Measurements from ENCODE around the gene MKRN2OS.

The MKRN2OS gene

GRCh38 chr3:12508291-12508700, 37.0 kb downstream of the MKRN2OS start:
- Histone ChIP-seq H3K36me3 (ENCODE audit: control insufficient read depth in 2 of 2, insufficient read depth in 1 of 2, low read length in 2 of 2) (peaks cover 30 to 64% of the 10 kb centered on the region in 2 experiments), H3K4me3 (ENCODE audit: low read depth, low read length) (no peak overlapping the region), H3K27ac (ENCODE audit: extremely low read depth, low read depth, low read length) (no peak overlapping the region), H3K9me3 (ENCODE audit: control insufficient read depth, insufficient read depth, low read depth, low read length) (no peaks in the 10 kb centered on the region), H3K4me1 (ENCODE audit: control insufficient read depth, insufficient read depth, low read length) (no peaks in the 10 kb centered on the region)
- POLR2A ChIA-PET = interaction anchor here (0.7 kb wide), 1 partner anchor 24 kb away, joined by 3 read pairs; the partner anchor contains the start of gene TSEN2
- CTCF ChIA-PET = interaction anchor here (0.5 to 2.2 kb wide), 4 partner anchors 14 to 1450 kb away, joined by 3 to 8 read pairs (median 4); no protein-coding TSS in a partner anchor
- TF ChIP-seq SCRT2 (tag by site-specific recombination; IDR thresholded peaks at IDR 0.05) = no peak
- TF ChIP-seq, protein P1, sequence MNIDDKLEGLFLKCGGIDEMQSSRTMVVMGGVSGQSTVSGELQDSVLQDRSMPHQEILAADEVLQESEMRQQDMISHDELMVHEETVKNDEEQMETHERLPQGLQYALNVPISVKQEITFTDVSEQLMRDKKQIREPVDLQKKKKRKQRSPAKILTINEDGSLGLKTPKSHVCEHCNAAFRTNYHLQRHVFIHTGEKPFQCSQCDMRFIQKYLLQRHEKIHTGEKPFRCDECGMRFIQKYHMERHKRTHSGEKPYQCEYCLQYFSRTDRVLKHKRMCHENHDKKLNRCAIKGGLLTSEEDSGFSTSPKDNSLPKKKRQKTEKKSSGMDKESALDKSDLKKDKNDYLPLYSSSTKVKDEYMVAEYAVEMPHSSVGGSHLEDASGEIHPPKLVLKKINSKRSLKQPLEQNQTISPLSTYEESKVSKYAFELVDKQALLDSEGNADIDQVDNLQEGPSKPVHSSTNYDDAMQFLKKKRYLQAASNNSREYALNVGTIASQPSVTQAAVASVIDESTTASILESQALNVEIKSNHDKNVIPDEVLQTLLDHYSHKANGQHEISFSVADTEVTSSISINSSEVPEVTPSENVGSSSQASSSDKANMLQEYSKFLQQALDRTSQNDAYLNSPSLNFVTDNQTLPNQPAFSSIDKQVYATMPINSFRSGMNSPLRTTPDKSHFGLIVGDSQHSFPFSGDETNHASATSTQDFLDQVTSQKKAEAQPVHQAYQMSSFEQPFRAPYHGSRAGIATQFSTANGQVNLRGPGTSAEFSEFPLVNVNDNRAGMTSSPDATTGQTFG (tag by site-specific recombination; IDR thresholded peaks at IDR 0.05; ENCODE audit: borderline replicate concordance) = no peak
- TF ChIP-seq, protein P2, sequence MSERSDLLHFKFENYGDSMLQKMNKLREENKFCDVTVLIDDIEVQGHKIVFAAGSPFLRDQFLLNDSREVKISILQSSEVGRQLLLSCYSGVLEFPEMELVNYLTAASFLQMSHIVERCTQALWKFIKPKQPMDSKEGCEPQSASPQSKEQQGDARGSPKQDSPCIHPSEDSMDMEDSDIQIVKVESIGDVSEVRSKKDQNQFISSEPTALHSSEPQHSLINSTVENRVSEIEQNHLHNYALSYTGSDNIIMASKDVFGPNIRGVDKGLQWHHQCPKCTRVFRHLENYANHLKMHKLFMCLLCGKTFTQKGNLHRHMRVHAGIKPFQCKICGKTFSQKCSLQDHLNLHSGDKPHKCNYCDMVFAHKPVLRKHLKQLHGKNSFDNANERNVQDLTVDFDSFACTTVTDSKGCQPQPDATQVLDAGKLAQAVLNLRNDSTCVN (tag by site-specific recombination; optimal IDR thresholded peaks at IDR 0.05) = no peak
- TF ChIP-seq ZNF311 (tag by site-specific recombination; IDR thresholded peaks at IDR 0.05; ENCODE audit: borderline replicate concordance) = no peak
- TF ChIP-seq ZIC2 (tag by site-specific recombination; IDR thresholded peaks at IDR 0.05) = peak; percentile 54

GRCh38 chr3:12507591-12508281, 37.6 kb downstream of the MKRN2OS start:
- Histone ChIP-seq H3K4me3 (ENCODE audit: low read depth, low read length) (no peak overlapping the region), H3K4me1 (ENCODE audit: control insufficient read depth, insufficient read depth, low read length) (no peaks in the 10 kb centered on the region), H3K27ac (ENCODE audit: extremely low read depth, low read depth, low read length) (no peak overlapping the region), H3K36me3 (ENCODE audit: control insufficient read depth in 2 of 2, insufficient read depth in 1 of 2, low read length in 2 of 2) (peaks cover 32 to 70% of the 10 kb centered on the region in 2 experiments), H3K9me3 (ENCODE audit: control insufficient read depth, insufficient read depth, low read depth, low read length) (no peaks in the 10 kb centered on the region)
- POLR2A ChIA-PET = no interaction called here
- CTCF ChIA-PET = interaction anchor here (0.6 to 2.2 kb wide), 4 partner anchors 12 to 100 kb away, joined by 3 to 8 read pairs (median 4); no protein-coding TSS in a partner anchor
- TF ChIP-seq, protein P3, sequence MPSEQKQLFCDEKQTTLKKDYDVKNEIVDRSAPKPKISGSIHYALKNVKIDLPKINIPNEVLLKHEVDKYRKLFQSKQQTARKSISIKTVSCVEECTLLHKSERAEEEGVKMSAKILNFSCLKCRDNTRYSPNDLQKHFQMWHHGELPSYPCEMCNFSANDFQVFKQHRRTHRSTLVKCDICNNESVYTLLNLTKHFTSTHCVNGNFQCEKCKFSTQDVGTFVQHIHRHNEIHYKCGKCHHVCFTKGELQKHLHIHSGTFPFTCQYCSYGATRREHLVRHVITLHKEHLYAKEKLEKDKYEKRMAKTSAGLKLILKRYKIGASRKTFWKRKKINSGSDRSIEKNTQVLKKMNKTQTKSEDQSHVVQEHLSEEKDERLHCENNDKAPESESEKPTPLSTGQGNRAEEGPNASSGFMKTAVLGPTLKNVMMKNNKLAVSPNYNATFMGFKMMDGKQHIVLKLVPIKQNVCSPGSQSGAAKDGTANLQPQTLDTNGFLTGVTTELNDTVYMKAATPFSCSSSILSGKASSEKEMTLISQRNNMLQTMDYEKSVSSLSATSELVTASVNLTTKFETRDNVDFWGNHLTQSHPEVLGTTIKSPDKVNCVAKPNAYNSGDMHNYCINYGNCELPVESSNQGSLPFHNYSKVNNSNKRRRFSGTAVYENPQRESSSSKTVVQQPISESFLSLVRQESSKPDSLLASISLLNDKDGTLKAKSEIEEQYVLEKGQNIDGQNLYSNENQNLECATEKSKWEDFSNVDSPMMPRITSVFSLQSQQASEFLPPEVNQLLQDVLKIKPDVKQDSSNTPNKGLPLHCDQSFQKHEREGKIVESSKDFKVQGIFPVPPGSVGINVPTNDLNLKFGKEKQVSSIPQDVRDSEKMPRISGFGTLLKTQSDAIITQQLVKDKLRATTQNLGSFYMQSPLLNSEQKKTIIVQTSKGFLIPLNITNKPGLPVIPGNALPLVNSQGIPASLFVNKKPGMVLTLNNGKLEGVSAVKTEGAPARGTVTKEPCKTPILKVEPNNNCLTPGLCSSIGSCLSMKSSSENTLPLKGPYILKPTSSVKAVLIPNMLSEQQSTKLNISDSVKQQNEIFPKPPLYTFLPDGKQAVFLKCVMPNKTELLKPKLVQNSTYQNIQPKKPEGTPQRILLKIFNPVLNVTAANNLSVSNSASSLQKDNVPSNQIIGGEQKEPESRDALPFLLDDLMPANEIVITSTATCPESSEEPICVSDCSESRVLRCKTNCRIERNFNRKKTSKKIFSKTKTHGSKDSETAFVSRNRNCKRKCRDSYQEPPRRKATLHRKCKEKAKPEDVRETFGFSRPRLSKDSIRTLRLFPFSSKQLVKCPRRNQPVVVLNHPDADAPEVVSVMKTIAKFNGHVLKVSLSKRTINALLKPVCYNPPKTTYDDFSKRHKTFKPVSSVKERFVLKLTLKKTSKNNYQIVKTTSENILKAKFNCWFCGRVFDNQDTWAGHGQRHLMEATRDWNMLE (tag by site-specific recombination; conservative IDR thresholded peaks at IDR 0.05; ENCODE audit: low read depth) = no peak
- TF ChIP-seq GLIS2 (tag by site-specific recombination; IDR thresholded peaks at IDR 0.05) (no peak), ZNF266 (tag by site-specific recombination; IDR thresholded peaks at IDR 0.05; ENCODE audit: low read depth) (no peak), ZNF169 (tag by site-specific recombination; IDR thresholded peaks at IDR 0.05) (no peak), ZNF561 (tag by site-specific recombination; IDR thresholded peaks at IDR 0.05; ENCODE audit: borderline replicate concordance) (no peak), ZFHX2 (tag by site-specific recombination; conservative IDR thresholded peaks at IDR 0.05) (no peak), ZNF214 (tag by site-specific recombination; IDR thresholded peaks at IDR 0.05; ENCODE audit: borderline replicate concordance) (no peak), ZNF157 (tag by site-specific recombination; IDR thresholded peaks at IDR 0.05) (no peak), ZNF391 (tag by site-specific recombination; IDR thresholded peaks at IDR 0.05; ENCODE audit: borderline replicate concordance, low read depth) (no peak), ZSCAN30 (tag by site-specific recombination; IDR thresholded peaks at IDR 0.05) (no peak), ZNF248 (tag by site-specific recombination; IDR thresholded peaks at IDR 0.05) (no peak), SP3 (tag by site-specific recombination; IDR thresholded peaks at IDR 0.05) (no peak), ZNF274 (IDR thresholded peaks at IDR 0.05; ENCODE audit: low read length) (no peak), ZNF274 (tag by site-specific recombination; IDR thresholded peaks at IDR 0.05; ENCODE audit: borderline replicate concordance) (no peak), ZNF341 (tag by site-specific recombination; IDR thresholded peaks at IDR 0.05; ENCODE audit: low read depth) (no peak)
- TF ChIP-seq, protein P2 (tag by site-specific recombination; optimal IDR thresholded peaks at IDR 0.05) = no peak
- TF ChIP-seq, protein P4, sequence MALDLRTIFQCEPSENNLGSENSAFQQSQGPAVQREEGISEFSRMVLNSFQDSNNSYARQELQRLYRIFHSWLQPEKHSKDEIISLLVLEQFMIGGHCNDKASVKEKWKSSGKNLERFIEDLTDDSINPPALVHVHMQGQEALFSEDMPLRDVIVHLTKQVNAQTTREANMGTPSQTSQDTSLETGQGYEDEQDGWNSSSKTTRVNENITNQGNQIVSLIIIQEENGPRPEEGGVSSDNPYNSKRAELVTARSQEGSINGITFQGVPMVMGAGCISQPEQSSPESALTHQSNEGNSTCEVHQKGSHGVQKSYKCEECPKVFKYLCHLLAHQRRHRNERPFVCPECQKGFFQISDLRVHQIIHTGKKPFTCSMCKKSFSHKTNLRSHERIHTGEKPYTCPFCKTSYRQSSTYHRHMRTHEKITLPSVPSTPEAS (tag by site-specific recombination; IDR thresholded peaks at IDR 0.05) = no peak

All from HEK293 (cell line).